HG03460 (cell line): ENCODE data around the gene SLIT1.

ENCODE experiments used
- ATAC-seq: cut with Tn5 transposase; IDR thresholded peaks from one replicate; pipeline ENCODE4 v1.9.1; 2021; ENCODE audit not compliant: unreplicated experiment

The SLIT1 gene

GRCh38 chr10:97203220-97203619, 17.5 kb upstream of the SLIT1 start:
- no peak for ATAC-seq

GRCh38 chr10:97200616-97201015, 14.9 kb upstream of the SLIT1 start:
- no peak for ATAC-seq

GRCh38 chr10:97199152-97199551, 13.4 kb upstream of the SLIT1 start:
- ATAC-seq, result no peak

- no peak for ATAC-seq
These were observed 11.3 kb upstream of the SLIT1 start for GRCh38 chr10:97197030-97197500.

GRCh38 chr10:97196223-97197029, 10.7 kb upstream of the SLIT1 start:
- ATAC-seq, result peak; percentile 58

- ATAC-seq, result no peak
These were observed 10.0 kb upstream of the SLIT1 start for GRCh38 chr10:97195706-97196222.

GRCh38 chr10:97192952-97193435, 7.2 kb upstream of the SLIT1 start:
- ATAC-seq, result no peak

- no peak for ATAC-seq
These were observed 4.7 kb upstream of the SLIT1 start for GRCh38 chr10:97190450-97190849.

- no peak for ATAC-seq
These were observed 2.5 kb upstream of the SLIT1 start for GRCh38 chr10:97188261-97188711.

- no peak for ATAC-seq
These were observed 1.2 kb upstream of the SLIT1 start for GRCh38 chr10:97186911-97187310.

- no peak for ATAC-seq
These were observed 811 bp downstream of the SLIT1 start for GRCh38 chr10:97184971-97185325.

- no peak for ATAC-seq
These were observed 2.4 kb downstream of the SLIT1 start for GRCh38 chr10:97183314-97183713.

GRCh38 chr10:97182288-97182990, 3.3 kb downstream of the SLIT1 start:
- ATAC-seq, result no peak

- no peak for ATAC-seq
These were observed 4.8 kb downstream of the SLIT1 start for GRCh38 chr10:97180986-97181385.

- no peak for ATAC-seq
These were observed 5.4 kb downstream of the SLIT1 start for GRCh38 chr10:97180363-97180755.

GRCh38 chr10:97179731-97180362, 5.9 kb downstream of the SLIT1 start:
- ATAC-seq, result no peak

- ATAC-seq, result no peak
These were observed 6.4 kb downstream of the SLIT1 start for GRCh38 chr10:97179311-97179710.

GRCh38 chr10:97178074-97178473, 7.7 kb downstream of the SLIT1 start:
- no peak for ATAC-seq

- no peak for ATAC-seq
These were observed 9.5 kb downstream of the SLIT1 start for GRCh38 chr10:97176226-97176625.

- no peak for ATAC-seq
These were observed 10.2 kb downstream of the SLIT1 start for GRCh38 chr10:97175586-97175985.

- no peak for ATAC-seq
These were observed 10.8 kb downstream of the SLIT1 start for GRCh38 chr10:97174941-97175340.
